CD14-positive monocyte (primary cell): ENCODE results near the gene ZFAND2B. TPM values are rescaled to one million over a fixed set of nuclear protein-coding genes. Genes with fewer than 3 reads are reported as not detected.
A peak's percentile ranks its signal among the peaks of the same experiment; 100 is the strongest.

Experiments
- DNase-seq, 3 donors: peaks; one replicate each; pipeline ENCODE4 v3.0.0-alpha.2; 2011 to 2022
- H2AFZ ChIP-seq: 2 replicates; pipeline ENCODE4 v1.6.0; 2012; ENCODE audit warnings: mild to moderate bottlenecking, low read depth, low read length, inconsistent platforms; ENCODE audit not compliant: insufficient read depth, poor library complexity, severe bottlenecking
- H3K27ac ChIP-seq, 2 donors: 1 replicate in 1 of 2; 2 replicates in 1 of 2; pipeline ENCODE4 v1.5.1; 2012 to 2013; ENCODE audit warnings: low read length in 2 of 2, control low read depth in 1 of 2, inconsistent platforms in 1 of 2, low read depth in 1 of 2, mild to moderate bottlenecking in 1 of 2
- H3K27me3 ChIP-seq, 2 donors: one replicate each; pipeline versions ENCODE4 v1.6.0 to v1.6.1; 2011 to 2013; ENCODE audit warnings: low read length in 2 of 2; ENCODE audit not compliant: control insufficient read depth in 2 of 2, insufficient read depth in 2 of 2
- H3K36me3 ChIP-seq, 2 donors: replicated peaks in 1 of 2; 1 replicate in 1 of 2; 2 replicates in 1 of 2; pipeline versions ENCODE4 v1.5.1 to v1.6.1; 2012 to 2013; ENCODE audit warnings: low read length in 2 of 2, control low read depth in 1 of 2, inconsistent platforms in 1 of 2, mild to moderate bottlenecking in 1 of 2; ENCODE audit not compliant: insufficient read depth in 2 of 2, control insufficient read depth in 1 of 2
- H3K4me1 ChIP-seq, 2 donors: 1 replicate in 1 of 2; 2 replicates in 1 of 2; pipeline versions ENCODE4 v1.5.1 to v1.6.1; 2012 to 2013; ENCODE audit warnings: low read length in 2 of 2, control low read depth in 1 of 2, inconsistent platforms in 1 of 2, mild to moderate bottlenecking in 1 of 2, moderate library complexity in 1 of 2; ENCODE audit not compliant: insufficient read depth in 2 of 2, control insufficient read depth in 1 of 2
- H3K4me2 ChIP-seq: replicated peaks from 2 replicates; pipeline ENCODE3; 2012; ENCODE audit warnings: low read length, moderate library complexity, mild to moderate bottlenecking; ENCODE audit not compliant: poor library complexity, severe bottlenecking; ENCODE audit errors: extremely low read depth
- H3K4me3 ChIP-seq, 3 experiments: fragments of 200-600 bp in 1 of 3; sonication (generic) in 1 of 3; replicated peaks in 1 of 3; 1 replicate in 2 of 3; 2 replicates in 1 of 3; pipeline ENCODE4 v1.5.1; 2011 to 2013; ENCODE audit warnings: low read length in 3 of 3, mild to moderate bottlenecking in 3 of 3, control low read depth in 2 of 3, low read depth in 2 of 3, inconsistent platforms in 1 of 3, moderate library complexity in 1 of 3
- H3K79me2 ChIP-seq: 2 replicates; pipeline ENCODE4 v1.6.0; 2012; ENCODE audit warnings: mild to moderate bottlenecking, control low read depth, inconsistent platforms, low read length, moderate library complexity; ENCODE audit not compliant: insufficient read depth
- H3K9ac ChIP-seq: 2 replicates; pipeline ENCODE4 v1.6.0; 2017; ENCODE audit warnings: low read length, mild to moderate bottlenecking; ENCODE audit not compliant: insufficient read depth, poor library complexity, severe bottlenecking
- H3K9me3 ChIP-seq, 2 donors: replicated peaks in 1 of 2; 1 replicate in 1 of 2; 2 replicates in 1 of 2; pipeline versions ENCODE4 v1.5.1 to v1.6.1; 2012 to 2013; ENCODE audit warnings: low read length in 2 of 2, control low read depth in 1 of 2; ENCODE audit not compliant: control insufficient read depth in 1 of 2, insufficient read depth in 1 of 2
- H4K20me1 ChIP-seq: 2 replicates; pipeline ENCODE4 v1.6.0; 2012; ENCODE audit warnings: mild to moderate bottlenecking, low read length, control low read depth, moderate library complexity; ENCODE audit not compliant: insufficient read depth
- H3K27ac Mint-ChIP-seq, 7 donors: one replicate each; pipeline ENCODE4 v1.8.0; 2020; ENCODE audit warnings: mild to moderate bottlenecking in 7 of 7, mixed read lengths in 7 of 7, moderate library complexity in 6 of 7, inconsistent platforms in 2 of 7
- H3K27me3 Mint-ChIP-seq, 3 donors: one replicate each; pipeline ENCODE4 v1.8.0; 2021 to 2022; ENCODE audit warnings: low read depth in 3 of 3, mild to moderate bottlenecking in 3 of 3, mixed read lengths in 3 of 3, moderate library complexity in 3 of 3, inconsistent platforms in 1 of 3
- H3K36me3 Mint-ChIP-seq, 2 donors: one replicate each; pipeline ENCODE4 v1.8.0; 2020; ENCODE audit warnings: mixed read lengths in 2 of 2, inconsistent platforms in 1 of 2, mild to moderate bottlenecking in 1 of 2
- H3K4me1 Mint-ChIP-seq: one replicate; pipeline ENCODE4 v1.8.0; 2020; ENCODE audit warnings: mild to moderate bottlenecking, mixed read lengths
- H3K4me3 Mint-ChIP-seq, 2 donors: one replicate each; pipeline ENCODE4 v1.8.0; 2020; ENCODE audit warnings: mild to moderate bottlenecking in 2 of 2, mixed read lengths in 2 of 2, moderate library complexity in 1 of 2
- H3K9me3 Mint-ChIP-seq, 7 donors: one replicate each; pipeline ENCODE4 v1.8.0; 2020 to 2022; ENCODE audit warnings: mixed read lengths in 7 of 7, mild to moderate bottlenecking in 6 of 7, moderate library complexity in 6 of 7, inconsistent platforms in 2 of 7
- CTCF ChIP-seq: fragments of 200-600 bp; IDR thresholded peaks from one replicate; pipeline ENCODE4 v1.8.0; 2022; ENCODE audit warnings: antibody characterized with exemption, mild to moderate bottlenecking
- WGBS: methylation state at CpG from one replicate; pipeline ENCODE4 v1.1.5; 2013; ENCODE audit warnings: missing lambda C conversion rate; ENCODE audit not compliant: insufficient coverage; 5-methylcytosine and 5-hydroxymethylcytosine counted together
- intact Hi-C, 2 donors: fragments of 100-400 bp; cut with micrococcal nuclease; formaldehyde crosslinking; loops; one replicate each; pipeline versions ENCODE4 v1.15.0 to v1.15.1; 2023
- polyA plus RNA-seq, 3 donors: library from polyadenylated mRNA; depleted of rRNA in 1 of 3; unstranded in 2 of 3; stranded (reverse) in 1 of 3; fragments of 300-500 nt in 2 of 3; fragments of >200 nt in 1 of 3; fragmentation: Illumina TruSeq in 2 of 3; gene quantifications; 1 replicate in 2 of 3; 2 replicates in 1 of 3; pipeline ENCODE4 v1.2.3, GENCODE V29; 2012 to 2021

The ZFAND2B gene
- polyA plus RNA-seq, 3 donors = 45.7 to 98.9 (median 53.2) TPM

- peaks cover 0 to 4% (median 1%) of the 10 kb centered on the region in 3 donors for H3K27me3 Mint-ChIP-seq
- H3K27ac ChIP-seq = peak overlapping the region in 1 of 2 donors; percentile 90
- H3K4me3 Mint-ChIP-seq = peak overlapping the region in 1 of 2 donors; percentile 46
- H4K20me1 ChIP-seq = peaks cover 19% of the 10 kb centered on the region
- 100% methylated on average over 5 of the region's 10 CpGs for WGBS
- no peak overlapping the region for H2AFZ ChIP-seq
- H3K4me2 ChIP-seq = peak overlapping the region; percentile 83
- peaks cover 29 to 45% of the 10 kb centered on the region in 2 donors for H3K36me3 Mint-ChIP-seq
- intact Hi-C loops = no loop called here
- H3K4me1 ChIP-seq = peaks cover 81 to 83% of the 10 kb centered on the region in 2 donors
- H3K9ac ChIP-seq = no peak overlapping the region
- TF ChIP-seq CTCF = no peak
- H3K79me2 ChIP-seq = peaks cover 62% of the 10 kb centered on the region
- no peaks in the 10 kb centered on the region for H3K9me3 Mint-ChIP-seq
- H3K36me3 ChIP-seq = peaks cover 19 to 34% of the 10 kb centered on the region in 2 donors
- H3K27me3 ChIP-seq = no peaks in the 10 kb centered on the region
- peaks cover 80% of the 10 kb centered on the region for H3K4me1 Mint-ChIP-seq
- peak overlapping the region; percentile 49 to 92 (median 71) for H3K27ac Mint-ChIP-seq
- DNase-seq = no peak
- H3K9me3 ChIP-seq = no peaks in the 10 kb centered on the region
- H3K4me3 ChIP-seq = peak overlapping the region in 1 of 3 experiments; percentile 83
Observed at GRCh38 chr2:219246559-219246958, 40.0 kb downstream of the ZFAND2B start.

DNA sequence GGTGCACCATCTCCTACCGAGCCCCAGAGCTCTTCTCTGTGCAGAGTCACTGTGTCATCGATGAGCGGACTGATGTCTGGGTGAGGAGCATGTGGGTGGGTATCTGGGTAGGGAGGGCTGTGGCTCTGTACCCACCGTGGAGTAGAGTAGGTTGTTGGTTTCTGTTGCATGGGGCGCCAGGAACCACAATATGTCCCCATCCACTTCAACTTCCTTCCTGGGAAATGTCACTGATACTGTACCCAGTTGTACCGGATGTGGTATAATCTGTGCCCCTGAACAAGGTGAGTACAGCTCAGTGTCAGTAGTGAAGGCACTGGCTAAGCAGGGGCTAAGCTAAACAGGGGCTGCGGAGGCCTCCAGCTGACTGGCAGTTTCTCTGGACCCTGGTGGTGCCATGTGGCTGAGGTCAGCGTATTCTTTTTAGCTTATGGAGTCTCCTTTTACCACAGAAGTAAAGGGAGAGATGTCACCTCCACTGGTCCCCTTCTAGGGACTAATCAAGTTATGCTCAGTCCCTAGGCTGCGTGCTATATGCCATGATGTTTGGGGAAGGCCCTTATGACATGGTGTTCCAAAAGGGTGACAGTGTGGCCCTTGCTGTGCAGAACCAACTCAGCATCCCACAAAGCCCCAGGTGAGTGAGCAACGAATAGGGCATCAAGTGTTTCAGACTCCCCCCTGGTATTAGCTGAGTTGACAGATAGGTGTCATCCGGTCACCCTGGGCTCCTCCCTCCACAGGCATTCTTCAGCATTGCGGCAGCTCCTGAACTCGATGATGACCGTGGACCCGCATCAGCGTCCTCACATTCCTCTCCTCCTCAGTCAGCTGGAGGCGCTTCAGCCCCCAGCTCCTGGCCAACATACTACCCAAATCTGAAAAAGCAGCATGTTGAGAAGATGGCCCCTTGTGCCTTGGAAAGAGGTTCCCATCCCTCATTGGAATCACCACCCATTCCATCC, 41.4 kb downstream of the ZFAND2B start:
- no peak for TF ChIP-seq CTCF
- intact Hi-C loops = loop anchor here in 1 of 2 donors (2.0 kb wide), 1 partner anchor 17 kb away; no protein-coding TSS in a partner anchor
- Mint-ChIP-seq H3K27me3 (peaks cover 0 to 4% (median 1%) of the 10 kb centered on the region in 3 donors), H3K4me3 (peak overlapping the region in 1 of 2 donors; percentile 34), H3K4me1 (peaks cover 85% of the 10 kb centered on the region), H3K36me3 (peaks cover 28 to 47% of the 10 kb centered on the region in 2 donors), H3K9me3 (no peaks in the 10 kb centered on the region), H3K27ac (peak overlapping the region; percentile 46 to 80 (median 77))
- Histone ChIP-seq H3K9ac (no peak overlapping the region), H4K20me1 (peaks cover 30% of the 10 kb centered on the region), H3K4me2 (peak overlapping the region; percentile 15), H3K27ac (peak overlapping the region; percentile 34 to 90), H3K9me3 (no peaks in the 10 kb centered on the region), H3K4me3 (peak overlapping the region in 1 of 3 experiments; percentile 96), H3K79me2 (peaks cover 76% of the 10 kb centered on the region), H3K36me3 (peaks cover 19 to 35% of the 10 kb centered on the region in 2 donors), H3K4me1 (peaks cover 88 to 93% of the 10 kb centered on the region in 2 donors), H2AFZ (no peak overlapping the region), H3K27me3 (no peaks in the 10 kb centered on the region)
- DNase-seq = peak in 2 of 3 donors; percentile 31 to 45
- 77% methylated on average over 5 of the region's 17 CpGs for WGBS
